OCI-LY1 (cell line): Measurements from ENCODE around the gene PARD3.

Experiments used
- H2AFZ ChIP-seq: fragments of 200-600 bp; sonication (generic), shearing (Covaris generic); 2 replicates; pipeline ENCODE4 v1.6.0; 2014; ENCODE audit warnings: antibody characterized with exemption, mild to moderate bottlenecking, low read length
- H3F3A ChIP-seq: fragments of 200-600 bp; sonication (generic), shearing (Covaris generic); 2 replicates; pipeline ENCODE4 v1.6.0; 2014; ENCODE audit warnings: mild to moderate bottlenecking, antibody characterized with exemption, low read length, moderate library complexity; ENCODE audit not compliant: insufficient read depth
- H3K27ac ChIP-seq: fragments of 200-600 bp; sonication (generic); 2 replicates; pipeline ENCODE4 v1.5.1; 2014; ENCODE audit warnings: low read length, mixed run types, mild to moderate bottlenecking, low read depth; ENCODE audit not compliant: poor library complexity, severe bottlenecking
- H3K27me3 ChIP-seq: fragments of 200-600 bp; sonication (generic); 2 replicates; pipeline ENCODE4 v1.6.0; 2014; ENCODE audit warnings: antibody characterized with exemption, mild to moderate bottlenecking, low read length, moderate library complexity; ENCODE audit not compliant: insufficient read depth
- H3K36me3 ChIP-seq: fragments of 200-600 bp; sonication (generic); 2 replicates; pipeline ENCODE4 v1.6.1; 2014; ENCODE audit warnings: mild to moderate bottlenecking, antibody characterized with exemption, low read length, moderate library complexity, mixed read lengths; ENCODE audit not compliant: insufficient read depth
- H3K4me1 ChIP-seq: fragments of 200-600 bp; sonication (generic); 2 replicates; pipeline ENCODE4 v1.5.1; 2014; ENCODE audit warnings: mild to moderate bottlenecking, low read length, moderate library complexity; ENCODE audit not compliant: insufficient read depth, severe bottlenecking
- H3K4me2 ChIP-seq: fragments of 200-600 bp; sonication (generic), shearing (Covaris generic); 2 replicates; pipeline ENCODE4 v1.6.1; 2014; ENCODE audit warnings: low read length
- H3K4me3 ChIP-seq: fragments of 200-600 bp; sonication (generic); 2 replicates; pipeline ENCODE4 v1.5.1; 2014; ENCODE audit warnings: low read length, low read depth, mild to moderate bottlenecking, mixed read lengths; ENCODE audit not compliant: poor library complexity, severe bottlenecking
- H3K79me2 ChIP-seq: fragments of 200-600 bp; shearing (Covaris generic); 2 replicates; pipeline ENCODE4 v1.6.1; 2016; ENCODE audit warnings: mixed run types, low read length, mixed read lengths; ENCODE audit not compliant: insufficient read depth
- H3K9ac ChIP-seq: fragments of 200-600 bp; sonication (generic), shearing (Covaris generic); 2 replicates; pipeline ENCODE4 v1.6.1; 2014; ENCODE audit warnings: mild to moderate bottlenecking, low read length, mixed read lengths
- H3K9me2 ChIP-seq: fragments of 200-600 bp; sonication (generic), shearing (Covaris generic); 2 replicates; pipeline ENCODE4 v1.6.1; 2014; ENCODE audit warnings: low read depth, mild to moderate bottlenecking, low read length, mixed read lengths
- H3K9me3 ChIP-seq: fragments of 200-600 bp; shearing (Covaris generic); 2 replicates; pipeline ENCODE4 v1.6.1; 2014; ENCODE audit warnings: low read length, mixed read lengths
- H4K20me1 ChIP-seq: fragments of 200-600 bp; sonication (generic), shearing (Covaris generic); 2 replicates; pipeline ENCODE4 v1.6.0; 2016; ENCODE audit warnings: mild to moderate bottlenecking, low read length; ENCODE audit not compliant: insufficient read depth
- CTCF ChIP-seq: fragments of 200-600 bp; sonication (generic), shearing (Covaris generic); IDR thresholded peaks from 2 replicates; pipeline ENCODE4 v1.5.1; 2017; ENCODE audit warnings: mild to moderate bottlenecking, antibody characterized with exemption, low read length, moderate library complexity, mixed read lengths
- EZH2 ChIP-seq: fragments of 200-600 bp; sonication (generic), shearing (Covaris generic); IDR thresholded peaks from 2 replicates; pipeline ENCODE4 v1.8.0; 2017; ENCODE audit warnings: borderline replicate concordance, mixed run types, mild to moderate bottlenecking, antibody characterized with exemption, low read length, moderate library complexity, mixed read lengths

PARD3 gene

GRCh38 chr10:34131152-34131551 is 683.9 kb downstream of the PARD3 start:
- H3K9me3 ChIP-seq, result no peaks in the 10 kb centered on the region
- H3K36me3 ChIP-seq, result no peaks in the 10 kb centered on the region
- no peaks in the 10 kb centered on the region for H3K9me2 ChIP-seq
- H4K20me1 ChIP-seq, result no peaks in the 10 kb centered on the region
- no peak overlapping the region for H2AFZ ChIP-seq
- no peak overlapping the region for H3K9ac ChIP-seq
- no peaks in the 10 kb centered on the region for H3K27me3 ChIP-seq
- no peaks in the 10 kb centered on the region for H3K79me2 ChIP-seq
- H3K4me3 ChIP-seq, result no peak overlapping the region
- no peak overlapping the region for H3K4me2 ChIP-seq
- no peak overlapping the region for H3K27ac ChIP-seq
- H3F3A ChIP-seq, result no peaks in the 10 kb centered on the region
- no peaks in the 10 kb centered on the region for H3K4me1 ChIP-seq
- TF ChIP-seq EZH2 (no peak), CTCF (no peak)

DNA sequence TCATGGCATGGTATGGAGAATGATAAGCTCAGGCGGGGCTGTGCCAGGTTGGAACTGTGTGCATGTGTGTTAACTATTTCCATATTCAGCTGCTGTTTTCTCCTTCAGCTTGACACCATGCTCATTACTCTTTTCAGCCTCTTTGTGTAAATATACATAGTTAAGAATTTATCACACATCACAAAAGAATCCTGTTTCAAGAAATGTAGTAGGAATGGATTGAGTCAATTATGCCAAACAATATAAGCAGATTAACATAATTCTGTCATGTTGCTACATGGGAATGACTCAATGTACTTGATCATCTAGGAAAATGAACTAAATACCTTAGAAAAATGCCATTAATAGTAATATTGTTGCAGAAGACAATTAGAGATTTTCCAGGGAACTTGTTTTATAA is 687.4 kb downstream of the PARD3 start:
- H4K20me1 ChIP-seq, result no peaks in the 10 kb centered on the region
- no peaks in the 10 kb centered on the region for H3K36me3 ChIP-seq
- H3K4me1 ChIP-seq, result no peaks in the 10 kb centered on the region
- no peaks in the 10 kb centered on the region for H3K27me3 ChIP-seq
- no peaks in the 10 kb centered on the region for H3K79me2 ChIP-seq
- H3K4me3 ChIP-seq, result no peak overlapping the region
- H3K9me2 ChIP-seq, result no peaks in the 10 kb centered on the region
- H2AFZ ChIP-seq, result no peak overlapping the region
- no peak overlapping the region for H3K9ac ChIP-seq
- H3K4me2 ChIP-seq, result no peak overlapping the region
- TF ChIP-seq EZH2 (no peak), CTCF (no peak)
- no peak overlapping the region for H3K27ac ChIP-seq
- H3F3A ChIP-seq, result no peaks in the 10 kb centered on the region
- no peaks in the 10 kb centered on the region for H3K9me3 ChIP-seq

GRCh38 chr10:34126371-34127151 is 688.5 kb downstream of the PARD3 start:
- H2AFZ ChIP-seq, result no peak overlapping the region
- no peaks in the 10 kb centered on the region for H3K9me2 ChIP-seq
- no peak overlapping the region for H3K9ac ChIP-seq
- no peaks in the 10 kb centered on the region for H3F3A ChIP-seq
- H3K79me2 ChIP-seq, result no peaks in the 10 kb centered on the region
- no peak overlapping the region for H3K27ac ChIP-seq
- no peaks in the 10 kb centered on the region for H3K36me3 ChIP-seq
- H3K4me3 ChIP-seq, result no peak overlapping the region
- no peaks in the 10 kb centered on the region for H3K27me3 ChIP-seq
- no peak overlapping the region for H3K4me2 ChIP-seq
- no peaks in the 10 kb centered on the region for H3K9me3 ChIP-seq
- H4K20me1 ChIP-seq, result no peaks in the 10 kb centered on the region
- no peaks in the 10 kb centered on the region for H3K4me1 ChIP-seq
- TF ChIP-seq CTCF (no peak), EZH2 (no peak)
